ENCODE results near the gene PBX1. TPM values are rescaled to one million over a fixed set of nuclear protein-coding genes. Genes with fewer than 3 reads are reported as not detected.
A peak's percentile ranks its signal among the peaks of the same experiment; 100 is the strongest.

PBX1 gene
- total and polyA plus RNA-seq, 2 of the 4 experiments (the other 2 are of a cell fraction), result 13.9 to 17.9 TPM

- H2BK20ac ChIP-seq (ENCODE audit: low read depth, low read length), result no peak overlapping the region
- no peak overlapping the region for H2AK9ac ChIP-seq (replicated peaks; ENCODE audit: low read depth, low read length, poor library complexity)
- no peak overlapping the region for H3K4ac ChIP-seq (ENCODE audit: low read depth, low read length)
- no peak overlapping the region for H2AK5ac ChIP-seq (ENCODE audit: low read depth, low read length)
- no peak overlapping the region for H2BK15ac ChIP-seq (ENCODE audit: low read depth, low read length)
- peak; percentile 72 for ATAC-seq (ENCODE audit: low read depth)
- H3K27me3 ChIP-seq (ENCODE audit: control insufficient read depth, insufficient read depth, low read length), result no peaks in the 10 kb centered on the region
- H3K14ac ChIP-seq (replicated peaks; ENCODE audit: low read depth, low read length), result no peak overlapping the region
- no peak overlapping the region for H3K56ac ChIP-seq (ENCODE audit: extremely low read depth, insufficient read depth, low read length)
- no peak overlapping the region for H2BK120ac ChIP-seq (ENCODE audit: low read depth, low read length)
- peaks cover 2% of the 10 kb centered on the region; the same call in 1 of the 2 replicates for H3K36me3 ChIP-seq (ENCODE audit: control insufficient read depth, insufficient read depth, low read length)
- in situ Hi-C loops (cut with MboI; ENCODE audit: low sequenced_read_pairs) (loop anchor here (10.0 kb wide), 1 partner anchor 167 kb away; no protein-coding TSS in a partner anchor), intact Hi-C loops (cut with micrococcal nuclease) (loop anchor here (1.0 to 10.0 kb wide), 4 partner anchors 105 to 1203 kb away; no protein-coding TSS in a partner anchor), dilution Hi-C loops (cut with HindIII; ENCODE audit: low sequenced_read_pairs, unreplicated experiment) (no loop called here)
- no peak overlapping the region for H3K4me2 ChIP-seq (ENCODE audit: low read depth, low read length)
- H3K4me1 ChIP-seq (ENCODE audit: control insufficient read depth, insufficient read depth, low read length), result peaks cover 13% of the 10 kb centered on the region; the same call in 1 of the 2 replicates
- H3K27ac ChIP-seq (ENCODE audit: insufficient read depth, low read length), result no peak overlapping the region
- no peaks in the 10 kb centered on the region for H4K20me1 ChIP-seq (ENCODE audit: insufficient read depth, low read length)
- no peak overlapping the region for H2AFZ ChIP-seq (replicated peaks; ENCODE audit: low read length, poor library complexity)
- no peaks in the 10 kb centered on the region for H3K9me3 ChIP-seq (ENCODE audit: control insufficient read depth, insufficient read depth, low read length)
- peaks cover 1% of the 10 kb centered on the region; the same call in 1 of the 2 replicates for H3K9me1 ChIP-seq (ENCODE audit: insufficient read depth, low read length)
- no peak overlapping the region for H4K5ac ChIP-seq (ENCODE audit: low read depth, low read length)
- WGBS, 2 experiments (ENCODE audit: extremely low coverage in 2 of 2, insufficient read length in 1 of 2), result 80% methylated on average over 3 of the region's 7 CpGs; no CpG with 5 or more reads in 1 of the 2 experiments
- H4K91ac ChIP-seq (ENCODE audit: insufficient read depth, low read depth, low read length), result no peak overlapping the region
- H3K9ac ChIP-seq (ENCODE audit: low read depth, low read length), result no peak overlapping the region
- peaks cover 9% of the 10 kb centered on the region in 2 experiments; a peak in 3 of 4 replicates for H3K79me1 ChIP-seq (ENCODE audit: low read depth in 1 of 2, low read length in 2 of 2)
- ChIA-PET CTCF (interaction anchor here (0.5 to 1.8 kb wide), 4 partner anchors 51 to 171 kb away, joined by 4 to 8 read pairs (median 6); no protein-coding TSS in a partner anchor), POLR2A (ENCODE audit: unreplicated experiment) (no interaction called here)
- H3K18ac ChIP-seq (ENCODE audit: low read depth, low read length), result no peak overlapping the region
- no peak overlapping the region for H3K4me3 ChIP-seq (ENCODE audit: insufficient read depth, low read depth, low read length)
- BruUV-seq (replicated peaks), result no TSS peak
- H2BK5ac ChIP-seq (ENCODE audit: low read depth, low read length, poor library complexity, severe bottlenecking), result no peak overlapping the region
- no peak overlapping the region for H4K8ac ChIP-seq (ENCODE audit: low read depth in 2 of 2, low read length in 2 of 2)
- TF ChIP-seq RAD21 (IDR thresholded peaks at IDR 0.05; ENCODE audit: low read length), result peak; percentile 86
- TF ChIP-seq CTCF (conservative IDR thresholded peaks at IDR 0.05; ENCODE audit: low read depth, low read length), result peak; percentile 63
- TF ChIP-seq RCOR1 (IDR thresholded peaks at IDR 0.05; ENCODE audit: insufficient replicate concordance, low read length), result no peak
- peak; percentile 79 for TF ChIP-seq SMC3 (IDR thresholded peaks at IDR 0.05; ENCODE audit: low read depth, low read length)
- peak; percentile 42 for DNase-seq
- H3K23ac ChIP-seq (ENCODE audit: low read depth, low read length), result no peak overlapping the region
Observed at GRCh38 chr1:164617377-164618201, 58.6 kb downstream of the PBX1 start.
